Activated CD4-positive, alpha-beta memory T cell treated with anti-CD3 and anti-CD28 coated beads, Interleukin-2, amount 10 ng/mL, durations not matched to agents 7 days and 5 days (primary cell): Measurements from ENCODE around the gene GLT8D2. TPM values are rescaled to one million over a fixed set of nuclear protein-coding genes. Genes with fewer than 3 reads are reported as not detected.

ENCODE experiments used
- CTCF ChIA-PET: fragments of 350-600 bp; sonication (Branson Sonifier 250); formaldehyde crosslinking; loops from one replicate; lab custom pipeline; 2021; ENCODE audit warnings: antibody characterized with exemption, inconsistent platforms; lab: Charles Lee
- POLR2A ChIA-PET: fragments of 350-600 bp; sonication (Branson Sonifier 250); formaldehyde crosslinking; loops from one replicate; lab custom pipeline; 2021; ENCODE audit warnings: antibody characterized with exemption; lab: Charles Lee
- DNase-seq: peaks from one replicate; pipeline ENCODE4 v3.0.0-alpha.2; 2020
- H3K27ac Mint-ChIP-seq: one replicate; pipeline ENCODE4 v1.8.0; 2021; ENCODE audit warnings: mild to moderate bottlenecking, mixed read lengths
- H3K27me3 Mint-ChIP-seq: one replicate; pipeline ENCODE4 v1.8.0; 2021; ENCODE audit warnings: mixed read lengths
- H3K36me3 Mint-ChIP-seq: one replicate; pipeline ENCODE4 v1.8.0; 2021; ENCODE audit warnings: low read depth, mixed read lengths
- H3K4me1 Mint-ChIP-seq: one replicate; pipeline ENCODE4 v1.8.0; 2021; ENCODE audit warnings: mixed read lengths
- H3K4me3 Mint-ChIP-seq: one replicate; pipeline ENCODE4 v1.8.0; 2021; ENCODE audit warnings: mild to moderate bottlenecking, mixed read lengths
- H3K9me3 Mint-ChIP-seq: one replicate; pipeline ENCODE4 v1.8.0; 2021; ENCODE audit warnings: mixed read lengths
- total RNA-seq, 2 experiments: library from RNA; stranded (reverse); gene quantifications; one replicate each; pipeline ENCODE4 v1.2.3, GENCODE V29; 2021

Gene GLT8D2
- total RNA-seq, 2 experiments from 2014 or later = not detected

GRCh38 chr12:103978384-103978982, 71.5 kb downstream of the GLT8D2 start:
- ChIA-PET POLR2A (no interaction called here), CTCF (no interaction called here)
- Mint-ChIP-seq H3K27ac (no peak overlapping the region), H3K4me1 (peaks cover 10% of the 10 kb centered on the region), H3K27me3 (no peaks in the 10 kb centered on the region), H3K9me3 (no peaks in the 10 kb centered on the region), H3K4me3 (no peak overlapping the region), H3K36me3 (peaks cover 60% of the 10 kb centered on the region)
- no peak for DNase-seq

DNA sequence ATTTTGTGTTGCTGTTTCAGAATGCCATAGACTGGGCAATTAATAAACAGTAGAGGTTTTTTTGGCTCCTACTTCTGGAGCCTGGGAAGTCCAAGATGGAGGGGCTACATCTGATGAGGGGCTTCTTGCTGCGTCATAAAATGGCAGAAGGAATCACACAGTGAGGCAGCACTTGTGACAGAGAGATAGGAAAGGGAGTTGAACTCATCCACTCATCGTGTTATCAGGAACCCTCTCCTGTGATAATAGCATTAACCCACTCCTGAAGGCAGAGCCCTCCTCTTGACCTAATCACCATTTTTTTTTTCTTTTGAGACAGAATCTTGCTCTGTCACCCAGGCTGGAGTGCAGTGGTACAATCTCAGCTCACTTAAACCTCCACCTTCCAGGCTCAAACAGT, 74.6 kb downstream of the GLT8D2 start:
- Mint-ChIP-seq H3K27me3 (no peaks in the 10 kb centered on the region), H3K4me3 (no peak overlapping the region), H3K36me3 (peaks cover 45% of the 10 kb centered on the region), H3K4me1 (peaks cover 24% of the 10 kb centered on the region), H3K9me3 (no peaks in the 10 kb centered on the region), H3K27ac (no peak overlapping the region)
- POLR2A ChIA-PET = interaction anchor here (0.6 kb wide), 1 partner anchor 84 kb away, joined by 3 read pairs; no protein-coding TSS in a partner anchor
- DNase-seq = no peak
- CTCF ChIA-PET = no interaction called here

GRCh38 chr12:103973909-103974308, 76.1 kb downstream of the GLT8D2 start:
- Mint-ChIP-seq H3K9me3 (no peaks in the 10 kb centered on the region), H3K4me3 (no peak overlapping the region), H3K27me3 (no peaks in the 10 kb centered on the region), H3K27ac (no peak overlapping the region), H3K4me1 (peaks cover 33% of the 10 kb centered on the region), H3K36me3 (peaks cover 37% of the 10 kb centered on the region)
- POLR2A ChIA-PET = interaction anchor here (1.7 to 1.9 kb wide), 2 partner anchors 8 to 17 kb away, joined by 7 read pairs; partner anchors contain the start of gene TDG
- no peak for DNase-seq
- CTCF ChIA-PET = interaction anchor here (1.0 to 2.0 kb wide), 3 partner anchors 10 to 135 kb away, joined by 3 to 4 read pairs (median 4); no protein-coding TSS in a partner anchor

DNA sequence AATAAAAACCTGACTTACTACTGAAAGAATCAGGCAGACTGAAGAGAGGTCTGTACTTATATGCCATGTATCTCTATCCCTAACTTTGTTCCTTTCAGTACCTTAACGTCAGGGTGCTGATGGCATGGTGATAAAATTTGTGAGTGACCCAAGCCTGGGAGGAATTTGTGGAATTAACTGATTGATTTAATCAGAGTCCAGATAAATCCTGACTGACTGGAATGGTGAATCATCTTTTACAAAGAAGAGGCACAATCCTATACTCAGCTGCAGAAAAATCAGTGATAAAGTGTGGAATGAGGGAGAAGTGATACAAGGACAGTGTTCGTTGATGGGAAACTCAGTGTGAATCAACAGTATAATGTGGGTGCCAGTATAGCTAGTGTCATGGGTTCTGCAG, 80.6 kb downstream of the GLT8D2 start:
- Mint-ChIP-seq H3K4me1 (peaks cover 63% of the 10 kb centered on the region), H3K27me3 (no peaks in the 10 kb centered on the region), H3K9me3 (no peaks in the 10 kb centered on the region), H3K4me3 (no peak overlapping the region), H3K27ac (no peak overlapping the region), H3K36me3 (peaks cover 39% of the 10 kb centered on the region)
- POLR2A ChIA-PET = interaction anchor here (1.4 to 5.5 kb wide), 3 partner anchors 14 to 39 kb away, joined by 3 to 159 read pairs (median 10); partner anchors contain the start of gene HSP90B1
- DNase-seq = no peak
- CTCF ChIA-PET = no interaction called here

DNA sequence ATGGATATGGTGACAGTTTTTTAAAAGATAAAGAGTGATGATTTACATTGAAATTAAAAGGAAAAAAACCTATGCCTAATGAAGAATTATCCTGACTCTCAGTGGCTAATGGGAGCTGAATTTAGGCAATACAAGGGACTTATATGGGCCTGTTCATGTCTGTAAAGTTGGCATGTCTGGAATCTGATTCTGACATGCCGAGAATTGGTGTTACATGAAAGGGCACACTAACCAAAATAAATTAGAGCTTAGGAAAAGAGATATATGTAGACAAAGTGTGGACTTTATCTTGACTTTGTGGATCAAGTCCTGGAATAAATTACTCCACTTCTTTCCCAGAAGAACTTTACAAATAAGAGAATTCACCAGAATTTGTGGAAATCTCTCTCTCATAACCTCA, 83.3 kb downstream of the GLT8D2 start:
- Mint-ChIP-seq H3K27me3 (no peaks in the 10 kb centered on the region), H3K4me1 (peaks cover 67% of the 10 kb centered on the region), H3K4me3 (peak overlapping the region; percentile 97), H3K9me3 (no peaks in the 10 kb centered on the region), H3K36me3 (peaks cover 34% of the 10 kb centered on the region), H3K27ac (peak overlapping the region; percentile 91)
- no peak for DNase-seq
- CTCF ChIA-PET = interaction anchor here (1.7 to 2.8 kb wide), 4 partner anchors 10 to 142 kb away, joined by 3 to 30 read pairs (median 7); partner anchors contain the start of gene HSP90B1
- POLR2A ChIA-PET = interaction anchor here (0.7 to 6.5 kb wide), 16 partner anchors 7 to 321 kb away, joined by 3 to 159 read pairs (median 10); partner anchors contain the start of genes HCFC2, HSP90B1 and NFYB

DNA sequence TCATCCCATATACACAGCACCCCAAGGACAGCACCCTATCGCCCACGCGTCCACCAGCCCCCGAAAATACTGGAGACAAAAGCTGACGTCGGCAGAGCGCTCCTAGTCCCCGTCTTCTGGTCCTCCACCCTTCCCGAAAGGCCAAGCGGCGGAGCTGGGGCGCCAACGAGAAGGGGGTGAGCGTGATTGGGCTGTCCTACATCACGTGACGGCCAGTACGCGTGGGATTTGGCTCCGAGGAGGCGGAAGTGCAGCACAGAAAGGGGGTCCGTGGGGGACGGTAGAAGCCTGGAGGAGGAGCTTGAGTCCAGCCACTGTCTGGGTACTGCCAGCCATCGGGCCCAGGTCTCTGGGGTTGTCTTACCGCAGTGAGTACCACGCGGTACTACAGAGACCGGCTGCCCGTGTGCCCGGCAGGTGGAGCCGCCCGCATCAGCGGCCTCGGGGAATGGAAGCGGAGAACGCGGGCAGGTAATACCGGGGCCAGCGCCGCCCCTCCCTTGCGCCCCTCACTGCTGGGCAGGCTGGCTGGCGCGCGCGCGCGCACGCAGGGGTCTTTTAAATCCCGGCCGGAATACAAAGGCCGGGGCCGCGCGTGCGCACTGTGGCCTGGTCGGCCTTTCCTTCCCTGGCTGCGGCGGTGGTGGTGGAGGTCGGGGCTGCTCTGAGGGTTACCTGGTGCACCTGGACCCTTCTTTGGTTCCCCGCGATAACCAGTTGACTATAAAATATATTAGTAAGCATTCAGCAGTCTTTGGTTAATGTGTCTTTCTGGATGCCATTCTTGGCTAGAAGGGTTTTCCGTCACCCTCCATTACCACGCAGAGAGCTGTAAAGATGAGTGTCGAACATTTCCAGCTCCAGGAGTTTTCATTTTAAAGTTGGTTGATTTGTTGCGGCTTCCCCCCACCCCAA, 84.1 kb downstream of the GLT8D2 start, which contains the start of gene TDG:
TDG (plus strand) TSS at position 283 of the 915 bp plus-strand sequence; CDS start at position 449, 166 bp downstream.
- CTCF ChIA-PET = interaction anchor here (0.7 to 2.8 kb wide), 12 partner anchors 9 to 321 kb away, joined by 3 to 30 read pairs (median 4); partner anchors contain the start of genes HSP90B1 and NFYB
- Mint-ChIP-seq H3K27me3 (no peaks in the 10 kb centered on the region), H3K4me3 (peak within 1 kb of the TSS; percentile 97), H3K9me3 (no peaks in the 10 kb centered on the region), H3K27ac (peak within 1 kb of the TSS; percentile 91), H3K36me3 (peaks cover 34% of the 10 kb centered on the region), H3K4me1 (peaks cover 60% of the 10 kb centered on the region)
- DNase-seq = peak; percentile 97
- POLR2A ChIA-PET = interaction anchor here (0.6 to 6.5 kb wide), 25 partner anchors 8 to 1259 kb away, joined by 3 to 159 read pairs (median 7); partner anchors contain the start of genes EID3, HCFC2, HSP90B1 and NFYB

- peaks cover 58% of the 10 kb centered on the region for H3K4me1 Mint-ChIP-seq
- CTCF ChIA-PET = interaction anchor here (0.7 to 2.8 kb wide), 11 partner anchors 8 to 322 kb away, joined by 3 to 30 read pairs (median 4); partner anchors contain the start of genes HSP90B1 and NFYB
- POLR2A ChIA-PET = interaction anchor here (0.7 to 6.5 kb wide), 20 partner anchors 9 to 1259 kb away, joined by 3 to 159 read pairs (median 9); partner anchors contain the start of genes EID3, HCFC2, HSP90B1 and NFYB
- no peak for DNase-seq
- peaks cover 34% of the 10 kb centered on the region for H3K36me3 Mint-ChIP-seq
- H3K9me3 Mint-ChIP-seq = no peaks in the 10 kb centered on the region
- H3K27ac Mint-ChIP-seq = peak overlapping the region; percentile 91
- peak overlapping the region; percentile 97 for H3K4me3 Mint-ChIP-seq
- H3K27me3 Mint-ChIP-seq = no peaks in the 10 kb centered on the region
Measured at GRCh38 chr12:103965255-103965589, 84.8 kb downstream of the GLT8D2 start.

DNA sequence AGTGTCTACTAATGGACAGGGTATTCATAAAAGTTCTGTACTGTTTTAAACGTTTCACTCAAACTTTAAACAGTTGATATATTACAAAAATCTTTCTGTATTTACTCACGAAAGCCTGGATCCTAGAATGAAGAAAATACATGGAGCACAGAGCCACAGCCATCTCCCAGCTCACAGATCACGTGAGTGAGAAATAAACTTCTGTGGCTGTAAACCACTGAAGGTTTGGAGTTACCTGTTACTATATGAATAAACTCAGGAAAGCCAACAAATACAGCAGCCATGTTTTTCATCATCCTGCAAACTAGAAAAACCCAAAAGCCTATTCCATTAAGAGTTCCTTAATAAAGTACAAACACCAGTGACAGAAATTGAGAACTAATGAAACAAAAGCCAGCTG, 85.2 kb downstream of the GLT8D2 start:
- no peak for DNase-seq
- peak overlapping the region; percentile 97 for H3K4me3 Mint-ChIP-seq
- no peaks in the 10 kb centered on the region for H3K9me3 Mint-ChIP-seq
- CTCF ChIA-PET = interaction anchor here (0.8 to 2.8 kb wide), 6 partner anchors 8 to 322 kb away, joined by 3 to 30 read pairs (median 4); a partner anchor contains a TSS
- H3K27me3 Mint-ChIP-seq = no peaks in the 10 kb centered on the region
- H3K36me3 Mint-ChIP-seq = peaks cover 34% of the 10 kb centered on the region
- H3K4me1 Mint-ChIP-seq = peaks cover 57% of the 10 kb centered on the region
- H3K27ac Mint-ChIP-seq = peak overlapping the region; percentile 91
- POLR2A ChIA-PET = interaction anchor here (1.1 to 6.5 kb wide), 15 partner anchors 9 to 1260 kb away, joined by 3 to 159 read pairs (median 9); partner anchors contain the start of genes EID3, HCFC2, HSP90B1 and NFYB

DNA sequence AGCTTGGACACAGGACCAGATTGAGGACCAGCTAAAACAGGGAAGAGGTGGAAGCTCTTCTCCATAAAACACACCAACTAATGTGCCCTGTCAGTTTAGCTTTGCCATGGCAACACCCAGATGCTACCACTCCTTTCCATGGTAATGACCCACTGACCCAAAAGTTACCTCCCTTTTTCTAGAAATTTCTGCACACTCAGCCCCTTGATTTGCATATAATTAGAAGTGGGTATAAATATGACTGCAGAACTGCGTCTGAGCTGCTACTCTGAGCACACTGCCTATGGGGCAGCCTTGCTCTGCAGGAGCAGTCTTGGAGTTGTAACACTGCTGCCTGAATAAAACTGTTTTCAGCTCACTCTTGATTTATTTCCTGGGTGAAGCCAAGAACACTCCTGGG, 87.5 kb downstream of the GLT8D2 start:
- CTCF ChIA-PET = interaction anchor here (0.9 to 1.5 kb wide), 3 partner anchors 11 to 147 kb away, joined by 3 to 4 read pairs (median 4); no protein-coding TSS in a partner anchor

DNA sequence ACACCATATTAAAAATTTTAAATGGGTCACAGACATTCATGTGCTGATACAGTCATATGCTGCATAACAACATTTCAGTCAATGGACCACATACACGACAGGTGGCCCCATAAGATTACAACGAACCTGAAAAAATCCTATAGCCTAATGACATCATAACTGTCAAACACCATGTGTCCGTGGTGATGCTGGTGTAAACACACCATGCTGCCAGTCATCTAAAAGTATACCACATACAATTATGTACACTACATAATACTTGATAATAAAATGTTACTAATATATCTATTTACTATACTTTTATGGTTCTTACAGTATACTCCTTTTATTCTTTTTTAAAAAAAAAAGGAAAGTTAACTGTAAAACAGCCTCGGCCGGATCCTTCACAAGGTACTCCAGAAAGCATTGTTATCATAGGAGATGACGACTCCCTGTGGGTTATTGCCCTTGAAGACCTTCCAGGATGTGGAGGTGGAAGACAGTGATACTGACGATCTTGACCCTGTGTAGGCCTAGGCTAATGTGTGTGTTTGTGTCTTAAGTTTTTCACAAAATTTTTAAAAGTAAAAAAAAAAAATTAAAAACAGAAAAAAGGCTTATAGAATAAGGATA, 89.3 kb downstream of the GLT8D2 start:
- H3K4me1 Mint-ChIP-seq = peaks cover 38% of the 10 kb centered on the region
- H3K9me3 Mint-ChIP-seq = no peaks in the 10 kb centered on the region
- CTCF ChIA-PET = interaction anchor here (1.2 kb wide), 1 partner anchor 34 kb away, joined by 5 read pairs; no protein-coding TSS in a partner anchor
- H3K27me3 Mint-ChIP-seq = no peaks in the 10 kb centered on the region
- no peak for DNase-seq
- H3K4me3 Mint-ChIP-seq = no peak overlapping the region
- POLR2A ChIA-PET = no interaction called here
- no peak overlapping the region for H3K27ac Mint-ChIP-seq
- peaks cover 11% of the 10 kb centered on the region for H3K36me3 Mint-ChIP-seq

More for the DNA sequence above, 87.5 kb downstream of the GLT8D2 start:
- no peaks in the 10 kb centered on the region for H3K9me3 Mint-ChIP-seq
- DNase-seq = no peak
- peaks cover 17% of the 10 kb centered on the region for H3K36me3 Mint-ChIP-seq
- H3K4me1 Mint-ChIP-seq = peaks cover 41% of the 10 kb centered on the region
- no peak overlapping the region for H3K4me3 Mint-ChIP-seq
- H3K27me3 Mint-ChIP-seq = no peaks in the 10 kb centered on the region
- H3K27ac Mint-ChIP-seq = no peak overlapping the region
- POLR2A ChIA-PET = interaction anchor here (0.9 to 6.5 kb wide), 3 partner anchors 26 to 38 kb away, joined by 3 to 128 read pairs (median 4); partner anchors contain the start of gene HSP90B1

- H3K9me3 Mint-ChIP-seq = no peaks in the 10 kb centered on the region
- no peak for DNase-seq
- peaks cover 20% of the 10 kb centered on the region for H3K36me3 Mint-ChIP-seq
- POLR2A ChIA-PET = no interaction called here
- peaks cover 36% of the 10 kb centered on the region for H3K4me1 Mint-ChIP-seq
- H3K27ac Mint-ChIP-seq = no peak overlapping the region
- H3K4me3 Mint-ChIP-seq = no peak overlapping the region
- H3K27me3 Mint-ChIP-seq = no peaks in the 10 kb centered on the region
- CTCF ChIA-PET = interaction anchor here (1.6 to 3.2 kb wide), 2 partner anchors 7 to 150 kb away, joined by 4 to 30 read pairs; partner anchors contain the start of gene TDG
Measured at GRCh38 chr12:103958621-103959020, 91.4 kb downstream of the GLT8D2 start.
